HepG2 (cell line): ENCODE results near the gene DLG5. TPM values are rescaled to one million over a fixed set of nuclear protein-coding genes. Genes with fewer than 3 reads are reported as not detected.

ENCODE experiments used
- ATF1 ChIP-seq: IDR thresholded peaks from 2 replicates; pipeline ENCODE4 v1.6.1; 2016; ENCODE audit warnings: mild to moderate bottlenecking, control low read depth
- ATF2 ChIP-seq: sonication (generic); formaldehyde crosslinking; IDR thresholded peaks from 2 replicates; pipeline ENCODE4 v1.4.0; 2020; ENCODE audit warnings: missing genetic modification reagents
- ATF7-NPFF ChIP-seq: sonication (generic); formaldehyde crosslinking; IDR thresholded peaks from 2 replicates; pipeline ENCODE4 v1.8.1; 2023; ENCODE audit warnings: mild to moderate bottlenecking, low read depth, missing genetic modification reagents, moderate library complexity
- CHD4 ChIP-seq: fragments of 200-600 bp; sonication (generic); IDR thresholded peaks from 2 replicates; pipeline ENCODE4 v1.7.0; 2017; ENCODE audit warnings: mild to moderate bottlenecking, low read length, borderline replicate concordance
- HMGA1 ChIP-seq: sonication (generic); formaldehyde crosslinking; conservative IDR thresholded peaks from 2 replicates; pipeline ENCODE4 v1.4.0; 2020; ENCODE audit warnings: missing genetic modification reagents
- IKZF5 ChIP-seq: IDR thresholded peaks from 2 replicates; pipeline ENCODE4 v1.6.1; 2018; ENCODE audit warnings: missing genetic modification reagents, mild to moderate bottlenecking, missing compliant biosample characterization
- MBD4 ChIP-seq: IDR thresholded peaks from 2 replicates; pipeline ENCODE4 v1.6.1; 2012; ENCODE audit warnings: low read length, inconsistent platforms, borderline replicate concordance
- NCOA1 ChIP-seq: sonication (generic); formaldehyde crosslinking; IDR thresholded peaks from 2 replicates; pipeline ENCODE4 v1.9.0; 2021; ENCODE audit warnings: missing genetic modification reagents
- NFATC3 ChIP-seq: sonication (generic); formaldehyde crosslinking; IDR thresholded peaks from 2 replicates; pipeline ENCODE4 v1.5.1; 2020; ENCODE audit warnings: mild to moderate bottlenecking, missing genetic modification reagents
- RBFOX2 ChIP-seq: fragments of 200-400 bp; formaldehyde crosslinking; IDR thresholded peaks from 2 replicates; pipeline ENCODE4 v1.6.1; 2017; ENCODE audit warnings: low read depth, mild to moderate bottlenecking, low read length
- RBM39 ChIP-seq: fragments of 200-400 bp; formaldehyde crosslinking; IDR thresholded peaks from one replicate; pipeline ENCODE4 v1.6.1; 2018; ENCODE audit warnings: antibody characterized with exemption, mild to moderate bottlenecking, low read depth, low read length; ENCODE audit not compliant: poor library complexity, severe bottlenecking
- TSC22D2 ChIP-seq: sonication (generic); formaldehyde crosslinking; IDR thresholded peaks from 2 replicates; pipeline ENCODE4 v1.5.1; 2020; ENCODE audit warnings: missing genetic modification reagents, mild to moderate bottlenecking, borderline replicate concordance
- ZFP82 ChIP-seq: sonication (generic); formaldehyde crosslinking; IDR thresholded peaks from 2 replicates; pipeline ENCODE4 v1.5.1; 2020; ENCODE audit warnings: mild to moderate bottlenecking, missing genetic modification reagents, borderline replicate concordance
- ZNF337 ChIP-seq: sonication (generic); formaldehyde crosslinking; IDR thresholded peaks from 2 replicates; pipeline ENCODE4 v1.5.1; 2020; ENCODE audit warnings: missing genetic modification reagents, low read depth, mild to moderate bottlenecking, borderline replicate concordance
- ZNF367 ChIP-seq: sonication (generic); formaldehyde crosslinking; IDR thresholded peaks from 2 replicates; pipeline ENCODE4 v1.4.0; 2020; ENCODE audit warnings: missing genetic modification reagents, borderline replicate concordance
- ZNF552 ChIP-seq: sonication (generic); formaldehyde crosslinking; IDR thresholded peaks from 2 replicates; pipeline ENCODE4 v1.9.0; 2022; ENCODE audit warnings: missing genetic modification reagents, mild to moderate bottlenecking, borderline replicate concordance
- ZNF816 ChIP-seq: sonication (generic); formaldehyde crosslinking; IDR thresholded peaks from 2 replicates; pipeline ENCODE4 v1.8.0; 2022; ENCODE audit warnings: missing genetic modification reagents, mild to moderate bottlenecking, borderline replicate concordance
- polyA plus RNA-seq, 8 experiments: library from polyadenylated mRNA; depleted of rRNA in 3 of 8; stranded (reverse) in 7 of 8; unstranded in 1 of 8; fragments of >200 nt; fragmentation: Illumina TruSeq in 4 of 8; extraction: Trizol in 4 of 8; gene quantifications; 2 replicates each; pipeline versions ENCODE4 v1.2.1 to v1.2.3, GENCODE V29; 2011 to 2016; ENCODE audit warnings: low read depth in 4 of 8, missing spikeins in 1 of 8, mixed read lengths in 1 of 8; ENCODE audit not compliant: insufficient read depth in 1 of 8
- total RNA-seq, 5 experiments: library from RNA; depleted of rRNA; stranded (reverse); fragments of >200 nt; fragmentation: Illumina TruSeq; extraction: Trizol; gene quantifications; 2 replicates each; pipeline ENCODE4 v1.2.3, GENCODE V29; 2016; ENCODE audit warnings: low read depth in 1 of 5
- TF ChIP-seq, protein P1 (sequence below): sonication (generic); formaldehyde crosslinking; IDR thresholded peaks from 2 replicates; pipeline ENCODE4 v1.9.0; 2021; ENCODE audit warnings: missing genetic modification reagents, mild to moderate bottlenecking, borderline replicate concordance
- TF ChIP-seq, protein P2 (sequence below): IDR thresholded peaks from 2 replicates; pipeline ENCODE4 v1.6.1; 2016; ENCODE audit warnings: missing compliant biosample characterization, missing genetic modification reagents, borderline replicate concordance
- TF ChIP-seq, protein P3 (sequence below): sonication (generic); formaldehyde crosslinking; IDR thresholded peaks from 2 replicates; pipeline ENCODE4 v1.5.0; 2020; ENCODE audit warnings: mild to moderate bottlenecking, missing genetic modification reagents, moderate library complexity

The DLG5 gene
- total and polyA plus RNA-seq, 2 of the 13 experiments (the other 11 are each of a cell fraction or from before 2014, with no cell fraction given): 15.5 to 18.2 TPM

GRCh38 chr10:77919713-77920108 lies 6.8 kb downstream of the DLG5 start (continued):
- no peak for TF ChIP-seq MBD4
- TF ChIP-seq ZNF367 (CRISPR knock-in tag): no peak
- TF ChIP-seq TSC22D2 (CRISPR knock-in tag): no peak
- no peak for TF ChIP-seq ZFP82
- TF ChIP-seq ATF1: no peak
- TF ChIP-seq RBFOX2: no peak
- no peak for TF ChIP-seq ATF7-NPFF (CRISPR knock-in tag)
- TF ChIP-seq ZNF552 (CRISPR knock-in tag): no peak
- TF ChIP-seq ATF2 (CRISPR knock-in tag): peak; percentile 83
- TF ChIP-seq HMGA1 (CRISPR knock-in tag): no peak
- TF ChIP-seq NFATC3 (CRISPR knock-in tag): no peak
- TF ChIP-seq, protein P1, sequence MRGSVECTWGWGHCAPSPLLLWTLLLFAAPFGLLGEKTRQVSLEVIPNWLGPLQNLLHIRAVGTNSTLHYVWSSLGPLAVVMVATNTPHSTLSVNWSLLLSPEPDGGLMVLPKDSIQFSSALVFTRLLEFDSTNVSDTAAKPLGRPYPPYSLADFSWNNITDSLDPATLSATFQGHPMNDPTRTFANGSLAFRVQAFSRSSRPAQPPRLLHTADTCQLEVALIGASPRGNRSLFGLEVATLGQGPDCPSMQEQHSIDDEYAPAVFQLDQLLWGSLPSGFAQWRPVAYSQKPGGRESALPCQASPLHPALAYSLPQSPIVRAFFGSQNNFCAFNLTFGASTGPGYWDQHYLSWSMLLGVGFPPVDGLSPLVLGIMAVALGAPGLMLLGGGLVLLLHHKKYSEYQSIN (CRISPR knock-in tag): no peak
- TF ChIP-seq, protein P2, sequence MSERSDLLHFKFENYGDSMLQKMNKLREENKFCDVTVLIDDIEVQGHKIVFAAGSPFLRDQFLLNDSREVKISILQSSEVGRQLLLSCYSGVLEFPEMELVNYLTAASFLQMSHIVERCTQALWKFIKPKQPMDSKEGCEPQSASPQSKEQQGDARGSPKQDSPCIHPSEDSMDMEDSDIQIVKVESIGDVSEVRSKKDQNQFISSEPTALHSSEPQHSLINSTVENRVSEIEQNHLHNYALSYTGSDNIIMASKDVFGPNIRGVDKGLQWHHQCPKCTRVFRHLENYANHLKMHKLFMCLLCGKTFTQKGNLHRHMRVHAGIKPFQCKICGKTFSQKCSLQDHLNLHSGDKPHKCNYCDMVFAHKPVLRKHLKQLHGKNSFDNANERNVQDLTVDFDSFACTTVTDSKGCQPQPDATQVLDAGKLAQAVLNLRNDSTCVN (CRISPR knock-in tag): no peak
- no peak for TF ChIP-seq ZNF816 (CRISPR knock-in tag)
- no peak for TF ChIP-seq NCOA1 (CRISPR knock-in tag)
- TF ChIP-seq RBM39: no peak
- no peak for TF ChIP-seq CHD4
- no peak for TF ChIP-seq IKZF5
- no peak for TF ChIP-seq ZNF337 (CRISPR knock-in tag)
- TF ChIP-seq, protein P3, sequence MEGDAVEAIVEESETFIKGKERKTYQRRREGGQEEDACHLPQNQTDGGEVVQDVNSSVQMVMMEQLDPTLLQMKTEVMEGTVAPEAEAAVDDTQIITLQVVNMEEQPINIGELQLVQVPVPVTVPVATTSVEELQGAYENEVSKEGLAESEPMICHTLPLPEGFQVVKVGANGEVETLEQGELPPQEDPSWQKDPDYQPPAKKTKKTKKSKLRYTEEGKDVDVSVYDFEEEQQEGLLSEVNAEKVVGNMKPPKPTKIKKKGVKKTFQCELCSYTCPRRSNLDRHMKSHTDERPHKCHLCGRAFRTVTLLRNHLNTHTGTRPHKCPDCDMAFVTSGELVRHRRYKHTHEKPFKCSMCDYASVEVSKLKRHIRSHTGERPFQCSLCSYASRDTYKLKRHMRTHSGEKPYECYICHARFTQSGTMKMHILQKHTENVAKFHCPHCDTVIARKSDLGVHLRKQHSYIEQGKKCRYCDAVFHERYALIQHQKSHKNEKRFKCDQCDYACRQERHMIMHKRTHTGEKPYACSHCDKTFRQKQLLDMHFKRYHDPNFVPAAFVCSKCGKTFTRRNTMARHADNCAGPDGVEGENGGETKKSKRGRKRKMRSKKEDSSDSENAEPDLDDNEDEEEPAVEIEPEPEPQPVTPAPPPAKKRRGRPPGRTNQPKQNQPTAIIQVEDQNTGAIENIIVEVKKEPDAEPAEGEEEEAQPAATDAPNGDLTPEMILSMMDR: no peak
